MCF 10A (cell line): ENCODE data around the gene MYO5A. TPM values are rescaled to one million over a fixed set of nuclear protein-coding genes. Genes with fewer than 3 reads are reported as not detected.

Source experiments
- BruUV-seq: library from RNA; stranded (reverse); fragments of 400-500 nt; replicated peaks from 2 replicates; lab custom pipeline; 2021; lab: Mats Ljungman, UMichigan
- CTCF ChIA-PET: fragments of 300-600 bp; sonication (Branson Sonifier 250); formaldehyde crosslinking; extraction: SDS; loops from one replicate; lab custom pipeline; 2021; ENCODE audit warnings: antibody characterized with exemption, inconsistent platforms; lab: Yijun Ruan, JAX
- POLR2A ChIA-PET: fragments of 300-600, 350-650 bp; sonication (Branson Sonifier 250); formaldehyde crosslinking; extraction: SDS; loops from one replicate; lab custom pipeline; 2020; ENCODE audit warnings: antibody characterized with exemption, inconsistent platforms; lab: Yijun Ruan, JAX
- DNase-seq: peaks from one replicate; pipeline ENCODE4 v3.0.0-alpha.2; 2018; ENCODE audit not compliant: unreplicated experiment
- H3K27ac Mint-ChIP-seq: one replicate; pipeline ENCODE4 v1.8.0; 2022; ENCODE audit warnings: mild to moderate bottlenecking, low read depth, mixed read lengths; ENCODE audit not compliant: unreplicated experiment
- H3K27me3 Mint-ChIP-seq: one replicate; pipeline ENCODE4 v1.8.0; 2022; ENCODE audit warnings: mixed read lengths; ENCODE audit not compliant: insufficient read depth, unreplicated experiment
- H3K36me3 Mint-ChIP-seq: one replicate; pipeline ENCODE4 v1.8.0; 2022; ENCODE audit warnings: mild to moderate bottlenecking, moderate library complexity, mixed read lengths; ENCODE audit not compliant: insufficient read depth, unreplicated experiment
- H3K4me1 Mint-ChIP-seq: one replicate; pipeline ENCODE4 v1.8.0; 2022; ENCODE audit warnings: mixed read lengths; ENCODE audit not compliant: insufficient read depth, unreplicated experiment
- H3K4me3 Mint-ChIP-seq: one replicate; pipeline ENCODE4 v1.8.0; 2022; ENCODE audit warnings: mild to moderate bottlenecking, moderate library complexity, mixed read lengths; ENCODE audit not compliant: unreplicated experiment
- H3K9me3 Mint-ChIP-seq: one replicate; pipeline ENCODE4 v1.8.0; 2022; ENCODE audit warnings: mixed read lengths; ENCODE audit not compliant: unreplicated experiment
- CTCF ChIP-seq: fragments of 200-600 bp; IDR thresholded peaks from one replicate; pipeline ENCODE4 v1.8.0; 2022; ENCODE audit warnings: antibody characterized with exemption, mild to moderate bottlenecking; ENCODE audit not compliant: unreplicated experiment
- intact Hi-C: fragments of 100-400 bp; cut with micrococcal nuclease; formaldehyde crosslinking; loops from 2 replicates; pipeline ENCODE4 v1.14.1; 2022
- total RNA-seq: library from RNA; stranded (reverse); gene quantifications from 2 replicates; pipeline ENCODE4 v1.2.3, GENCODE V29; 2022

Gene MYO5A
- total RNA-seq, 1 experiment from 2014 or later: 28.9 TPM

- CTCF ChIA-PET: interaction anchor here (0.6 to 0.7 kb wide), 3 partner anchors 20 to 234 kb away, joined by 3 read pairs; no protein-coding TSS in a partner anchor
- intact Hi-C loops: no loop called here
- no TSS peak for BruUV-seq
- no peak overlapping the region for H3K4me3 Mint-ChIP-seq
- H3K27me3 Mint-ChIP-seq: no peaks in the 10 kb centered on the region
- TF ChIP-seq CTCF: no peak
- H3K27ac Mint-ChIP-seq: no peak overlapping the region
- no peaks in the 10 kb centered on the region for H3K36me3 Mint-ChIP-seq
- no peak for DNase-seq
- H3K4me1 Mint-ChIP-seq: peaks cover 19% of the 10 kb centered on the region
- H3K9me3 Mint-ChIP-seq: no peaks in the 10 kb centered on the region
- POLR2A ChIA-PET: no interaction called here
These were observed 189.8 kb downstream of the MYO5A start for GRCh38 chr15:52338891-52339290.

- TF ChIP-seq CTCF: no peak
- Mint-ChIP-seq H3K4me1 (peaks cover 19% of the 10 kb centered on the region), H3K4me3 (no peak overlapping the region), H3K27ac (no peak overlapping the region), H3K9me3 (no peaks in the 10 kb centered on the region), H3K36me3 (no peaks in the 10 kb centered on the region), H3K27me3 (no peaks in the 10 kb centered on the region)
- ChIA-PET POLR2A (interaction anchor here (0.6 to 1.8 kb wide), 2 partner anchors 19 to 105 kb away, joined by 5 read pairs; no protein-coding TSS in a partner anchor), CTCF (interaction anchor here (0.7 kb wide), 2 partner anchors 19 to 231 kb away, joined by 3 read pairs; no protein-coding TSS in a partner anchor)
- intact Hi-C loops: no loop called here
- no TSS peak for BruUV-seq
- DNase-seq: no peak
These were observed 190.6 kb downstream of the MYO5A start for GRCh38 chr15:52338058-52338457.

- Mint-ChIP-seq H3K9me3 (no peaks in the 10 kb centered on the region), H3K36me3 (no peaks in the 10 kb centered on the region), H3K27me3 (no peaks in the 10 kb centered on the region), H3K4me3 (no peak overlapping the region), H3K4me1 (peaks cover 19% of the 10 kb centered on the region), H3K27ac (no peak overlapping the region)
- no TSS peak for BruUV-seq
- CTCF ChIA-PET: interaction anchor here (0.5 to 0.6 kb wide), 2 partner anchors 48 to 125 kb away, joined by 3 to 4 read pairs; no protein-coding TSS in a partner anchor
- intact Hi-C loops: no loop called here
- POLR2A ChIA-PET: interaction anchor here (0.9 to 1.8 kb wide), 4 partner anchors 13 to 49 kb away, joined by 3 to 6 read pairs (median 4); partner anchors contain the start of gene MYO5C
- no peak for TF ChIP-seq CTCF
- peak; percentile 40 for DNase-seq
These were observed 191.4 kb downstream of the MYO5A start for GRCh38 chr15:52337198-52337853.

- no peak for DNase-seq
- intact Hi-C loops: no loop called here
- peaks cover 23% of the 10 kb centered on the region for H3K4me1 Mint-ChIP-seq
- no TSS peak for BruUV-seq
- CTCF ChIA-PET: interaction anchor here (0.7 to 1.0 kb wide), 3 partner anchors 17 to 397 kb away, joined by 3 to 4 read pairs (median 3); no protein-coding TSS in a partner anchor
- no peaks in the 10 kb centered on the region for H3K27me3 Mint-ChIP-seq
- H3K36me3 Mint-ChIP-seq: no peaks in the 10 kb centered on the region
- POLR2A ChIA-PET: interaction anchor here (0.7 to 1.8 kb wide), 4 partner anchors 14 to 86 kb away, joined by 3 to 6 read pairs (median 4); partner anchors contain the start of gene MYO5C
- TF ChIP-seq CTCF: no peak
- H3K27ac Mint-ChIP-seq: no peak overlapping the region
- no peak overlapping the region for H3K4me3 Mint-ChIP-seq
- no peaks in the 10 kb centered on the region for H3K9me3 Mint-ChIP-seq
These were observed 192.2 kb downstream of the MYO5A start for GRCh38 chr15:52336529-52336928.
